NCI-H2171 (cell line): ENCODE data around the gene CADM4.
"Not testable (repeated sequence)": the region's sequence is repeated elsewhere in the genome, so short reads cannot be mapped to it uniquely, and the experiment has no call there.

Source experiments
- DNase-seq: peaks from one replicate; lab custom pipeline; 2025; lab: John Stamatoyannopoulos, UW

Gene CADM4

DNA sequence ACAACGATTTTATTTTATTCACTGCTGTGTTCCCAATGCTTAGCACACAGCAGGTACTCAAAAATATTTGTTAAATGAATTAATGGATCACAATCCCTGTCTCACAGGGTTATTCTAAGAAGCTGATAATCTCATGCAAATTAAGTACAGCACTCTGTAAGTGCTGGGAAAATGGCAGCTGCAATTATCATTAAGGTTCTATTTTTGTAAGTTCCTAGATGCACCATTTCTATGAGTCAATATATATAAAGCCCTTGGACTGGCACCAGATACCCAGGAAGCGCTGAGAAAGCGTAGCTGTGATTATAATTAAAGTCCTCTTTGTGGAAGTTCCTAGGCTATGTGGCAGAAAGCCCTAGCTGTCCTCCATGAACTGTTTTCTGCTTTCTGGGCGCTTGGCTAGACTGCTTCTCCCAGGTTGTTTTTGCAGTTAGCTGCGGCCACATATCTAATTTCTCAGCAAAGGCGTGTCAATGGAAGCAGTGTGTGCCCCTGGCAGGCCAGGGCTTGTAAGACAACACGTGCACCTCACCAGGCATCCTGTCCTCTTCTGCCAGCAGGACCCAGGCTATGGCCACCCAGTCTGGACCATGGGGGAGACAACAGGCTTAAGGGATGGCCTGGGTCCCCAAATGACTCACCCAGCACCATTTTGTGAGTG lies 33.0 kb downstream of the CADM4 start:
- DNase-seq, result peak; percentile 4

DNA sequence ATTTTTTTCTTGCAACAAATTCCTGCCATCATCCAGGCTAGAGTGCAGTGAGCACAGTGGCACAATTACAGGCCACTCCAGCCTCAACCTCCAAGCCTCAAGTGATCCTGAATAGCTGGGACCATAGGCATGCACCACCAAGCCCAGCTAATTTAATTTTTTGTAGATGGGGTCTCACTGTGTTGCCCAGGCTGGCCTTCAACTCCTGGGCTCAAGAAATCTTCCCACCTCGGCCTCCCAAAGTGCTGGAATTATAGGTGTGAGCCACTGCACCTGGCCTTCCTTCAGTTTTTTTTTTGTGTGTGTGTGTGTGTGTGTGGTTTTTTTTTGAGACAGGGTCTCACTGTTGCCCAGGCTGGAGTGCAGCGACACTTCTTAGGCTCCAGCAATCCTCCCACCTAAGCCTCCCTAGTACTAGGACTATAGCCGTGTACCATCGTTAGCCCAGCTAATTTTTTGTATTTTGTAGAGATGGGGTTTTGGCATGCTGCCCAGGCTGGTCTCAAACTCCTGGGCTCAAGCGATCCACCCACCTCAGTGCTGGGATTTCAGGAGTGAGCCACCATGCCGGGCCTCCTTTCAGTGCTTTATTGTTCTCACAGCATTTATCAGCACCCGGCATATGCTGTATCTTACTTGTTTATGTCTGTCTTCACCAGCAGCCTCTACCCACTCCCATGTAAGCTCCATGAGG lies 33.6 kb downstream of the CADM4 start:
- peak; percentile 19 for DNase-seq

GRCh38 chr19:43600326-43600725 lies 39.3 kb downstream of the CADM4 start:
- not testable (repeated sequence) for DNase-seq

DNA sequence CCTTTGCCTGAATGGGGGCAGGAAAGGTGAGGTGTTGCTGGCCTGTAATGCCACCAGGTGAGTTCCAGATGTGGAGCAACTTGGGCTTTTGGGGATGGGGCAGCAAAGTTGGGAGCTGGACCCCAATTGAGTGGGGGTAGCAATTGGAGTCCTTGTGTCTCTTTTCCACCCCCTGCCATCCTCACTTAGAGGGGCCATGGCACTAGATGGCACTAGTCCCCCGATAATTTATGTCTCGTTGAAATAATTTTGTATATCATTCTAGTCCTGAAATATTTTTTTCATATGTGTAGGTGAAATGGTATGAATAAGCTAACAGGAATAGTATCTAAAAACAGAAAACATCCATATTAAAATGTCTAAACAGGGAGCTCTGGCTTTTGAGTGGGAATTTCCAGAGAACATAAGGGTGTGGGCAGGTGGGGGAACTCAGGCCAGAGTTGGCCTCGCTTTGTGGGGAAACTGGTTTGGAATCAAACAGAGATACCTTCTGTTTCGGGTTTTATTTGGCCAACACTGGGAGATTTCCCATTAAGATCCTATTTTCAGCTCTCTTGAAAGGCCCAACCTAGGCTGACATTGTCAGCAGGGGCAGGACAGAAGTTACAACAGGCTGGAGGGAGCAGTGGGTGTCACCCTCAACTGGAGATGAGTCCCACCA lies 39.9 kb downstream of the CADM4 start:
- no peak for DNase-seq

GRCh38 chr19:43598445-43599240 lies 41.0 kb downstream of the CADM4 start:
- no peak for DNase-seq

DNA sequence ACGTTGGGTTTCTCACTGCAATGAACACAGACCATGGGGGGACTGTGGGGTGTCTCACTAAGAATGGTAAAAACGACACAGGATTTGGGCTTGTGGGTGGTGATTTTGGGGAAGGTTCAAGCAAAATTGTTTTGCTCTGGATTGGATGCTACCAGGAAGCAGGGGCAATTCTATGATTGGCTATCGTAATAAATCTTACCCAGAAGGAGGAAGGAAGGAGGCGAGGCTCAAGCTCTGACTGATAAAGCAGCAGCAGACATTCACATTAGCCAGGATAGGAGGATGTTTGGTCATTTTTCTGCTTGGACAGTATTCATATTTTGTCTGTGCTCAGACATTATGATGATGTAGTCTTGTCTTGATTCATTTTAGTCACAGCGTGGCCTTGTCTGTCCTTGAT lies 41.8 kb downstream of the CADM4 start:
- DNase-seq, result no peak

GRCh38 chr19:43596842-43597461 lies 42.7 kb downstream of the CADM4 start:
- peak; percentile 39 for DNase-seq

- DNase-seq, result peak; percentile 98
These were observed 43.4 kb downstream of the CADM4 start, which contains the start of the genes IRGQ and ZNF576 for GRCh38 chr19:43595999-43596841. IRGQ (minus strand) TSS chr19:43596134; CDS start chr19:43595338, 796 bp downstream. ZNF576 (plus strand) TSS chr19:43596595; CDS start chr19:43597109, 514 bp downstream.

GRCh38 chr19:43595605-43595998 lies 44.0 kb downstream of the CADM4 start:
- DNase-seq, result no peak

- peak; percentile 6 for DNase-seq
These were observed 44.7 kb downstream of the CADM4 start for GRCh38 chr19:43594710-43595604.

DNA sequence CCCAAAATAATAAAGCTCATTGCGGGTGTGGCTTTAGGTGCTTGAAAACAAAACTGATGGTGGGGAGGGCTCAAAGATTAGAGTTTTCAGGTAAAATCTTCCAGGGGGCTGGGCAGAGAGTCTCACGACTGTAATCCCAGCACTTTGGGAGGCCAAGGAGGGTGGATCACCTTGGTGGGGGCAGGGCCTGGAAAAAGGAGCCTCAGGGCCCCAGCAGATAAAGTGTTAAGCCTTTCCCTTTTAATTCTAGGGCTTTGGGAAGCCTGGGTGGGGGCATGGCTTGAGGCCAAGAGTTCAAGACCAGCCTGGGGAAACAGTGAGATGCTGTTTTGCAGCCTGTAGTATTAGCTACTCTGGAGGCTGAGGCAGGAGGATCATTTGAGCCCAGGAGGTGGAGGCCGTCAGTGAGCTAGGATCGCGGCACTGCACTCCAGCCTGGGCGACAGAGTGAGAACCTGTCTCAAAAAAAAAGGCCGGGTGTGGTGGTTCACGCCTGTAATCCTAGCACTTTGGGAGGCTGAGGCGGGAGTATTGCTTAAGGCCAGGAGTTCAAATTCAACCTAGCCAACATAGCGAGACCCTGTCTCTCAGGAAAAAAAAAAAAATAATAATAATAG lies 45.5 kb downstream of the CADM4 start:
- no peak for DNase-seq

- DNase-seq, result no peak
These were observed 46.8 kb downstream of the CADM4 start for GRCh38 chr19:43592800-43593350.

DNA sequence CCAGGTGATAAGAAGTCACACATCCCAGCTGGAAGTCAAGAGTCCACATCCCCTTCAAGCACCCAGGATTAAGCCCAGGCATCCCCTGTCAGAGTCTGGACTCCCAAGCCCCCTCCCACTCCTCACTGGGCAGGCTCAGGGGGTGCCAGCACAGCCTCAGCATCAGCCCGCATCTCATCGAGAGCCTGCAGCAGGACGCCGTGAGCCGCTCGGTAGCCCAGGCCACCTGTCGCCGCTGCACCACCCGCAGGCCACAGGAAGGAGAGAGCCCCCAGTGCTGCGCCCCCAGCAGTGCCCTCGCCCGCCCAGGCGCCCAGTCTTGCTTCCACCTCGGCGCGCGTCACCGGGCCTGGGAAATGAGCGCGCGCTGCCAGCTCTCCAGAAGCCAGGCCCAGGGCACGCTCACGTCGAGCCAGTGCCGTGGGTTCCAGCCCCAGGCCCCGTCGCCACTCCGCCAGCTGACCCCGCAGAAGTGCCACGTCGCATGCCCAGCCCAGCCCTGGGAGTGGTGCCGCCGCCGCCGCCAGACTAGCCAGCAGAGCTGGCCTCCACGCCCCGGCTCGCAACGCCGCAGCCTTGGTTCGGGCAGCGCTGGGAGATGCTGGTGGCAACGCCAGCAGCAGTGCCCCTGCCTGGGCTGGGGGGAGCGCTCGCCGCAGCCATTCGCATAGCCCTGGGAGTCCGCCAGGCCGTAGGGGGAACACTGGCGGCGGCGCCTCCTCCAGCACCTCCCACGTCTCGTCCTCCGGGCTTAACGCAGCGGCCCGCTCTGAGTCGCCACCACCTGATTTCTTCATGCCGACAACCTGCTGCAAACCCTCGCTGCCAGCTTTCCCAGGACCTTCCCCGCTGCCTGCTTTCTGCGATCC lies 47.5 kb downstream of the CADM4 start:
- DNase-seq, result no peak

- DNase-seq, result no peak
These were observed 50.0 kb downstream of the CADM4 start for GRCh38 chr19:43589678-43590077.

DNA sequence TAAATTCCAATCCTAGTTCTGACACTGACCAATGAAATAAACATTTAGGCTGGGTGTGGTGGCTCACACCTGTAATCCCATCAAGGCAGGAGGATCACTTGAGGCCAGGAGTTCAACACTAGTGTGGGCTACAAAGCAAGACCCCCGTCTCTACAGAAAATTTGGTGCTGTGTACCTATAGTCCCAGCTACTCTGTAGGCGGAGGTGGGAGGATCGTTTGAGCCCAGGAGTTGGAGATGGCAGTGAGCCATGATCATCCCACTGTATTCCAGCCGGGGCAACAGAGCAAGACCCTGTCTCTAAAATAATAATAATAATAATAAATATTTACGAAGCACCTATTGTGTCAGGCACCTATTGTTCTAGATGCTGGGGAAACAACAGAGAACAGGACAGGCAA lies 50.4 kb downstream of the CADM4 start:
- no peak for DNase-seq

GRCh38 chr19:43587029-43587428 lies 52.6 kb downstream of the CADM4 start:
- DNase-seq, result not testable (repeated sequence)

GRCh38 chr19:43586346-43586745 lies 53.3 kb downstream of the CADM4 start:
- DNase-seq, result no peak

DNA sequence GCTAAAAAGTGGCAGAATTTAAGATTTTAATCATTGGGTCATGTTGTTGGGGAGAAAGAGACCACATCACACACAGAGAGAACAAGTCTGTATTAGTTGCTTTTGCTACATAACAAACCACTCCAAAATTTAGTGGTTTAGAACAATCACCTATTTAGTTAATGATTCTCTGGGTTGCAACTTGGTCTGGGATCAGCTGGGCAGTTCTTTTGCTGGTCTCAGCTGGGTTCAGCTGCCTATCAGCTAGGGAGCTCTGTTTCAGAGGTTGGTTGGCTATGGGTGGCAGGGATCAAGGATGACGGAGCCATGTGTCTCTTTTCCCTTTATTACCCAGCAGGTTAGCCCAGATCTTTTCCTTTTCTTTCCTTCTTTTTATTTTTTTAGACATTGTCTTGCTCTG lies 55.2 kb downstream of the CADM4 start:
- no peak for DNase-seq
